ENCODE data around the gene E2F2. TPM values are rescaled to one million over a fixed set of nuclear protein-coding genes. Genes with fewer than 3 reads are reported as not detected.

Gene E2F2
- total RNA-seq, 1 experiment from 2014 or later = 16.3 TPM

- Histone ChIP-seq H3K9me3 (ENCODE audit: control insufficient read depth in 1 of 2, insufficient read depth in 1 of 2, low read depth in 1 of 2, low read length in 2 of 2) (no peaks in the 10 kb centered on the region), H3K4me1 (ENCODE audit: control insufficient read depth in 1 of 2, insufficient read depth in 2 of 2, low read length in 2 of 2) (peaks cover 12 to 27% of the 10 kb centered on the region in 2 experiments), H2AFZ (ENCODE audit: low read depth, low read length, poor library complexity, severe bottlenecking) (no peak overlapping the region), H3K27ac (ENCODE audit: low read depth, low read length) (no peak overlapping the region), H3K27me3 (ENCODE audit: insufficient read depth, low read length) (no peaks in the 10 kb centered on the region), H3K79me2 (ENCODE audit: insufficient read depth, low read length) (no peaks in the 10 kb centered on the region), H3K9me2 (ENCODE audit: insufficient read depth) (no peaks in the 10 kb centered on the region), H4K20me1 (ENCODE audit: insufficient read depth) (no peaks in the 10 kb centered on the region), H3K4me3 (replicated peaks in 1 of 2; ENCODE audit: low read depth in 1 of 2, low read length in 2 of 2) (no peak overlapping the region), H3K9ac (ENCODE audit: low read length) (no peak overlapping the region), H3K4me2 (ENCODE audit: low read length) (no peak overlapping the region), H3K36me3 (ENCODE audit: control insufficient read depth in 1 of 2, insufficient read depth in 2 of 2, low read length in 2 of 2) (no peaks in the 10 kb centered on the region)
- ChIA-PET RAD21 (ENCODE audit: low non-redundant PET in 1 of 2, low total read pairs in 2 of 2, uncharacterized antibody in 2 of 2, unreplicated experiment in 2 of 2) (no interaction called here), POLR2A (no interaction called here), CTCF (interaction anchor here (0.9 kb wide), 1 partner anchor 66 kb away, joined by 3 read pairs; no protein-coding TSS in a partner anchor)
- ATAC-seq (no peak), DNase-seq (ENCODE audit: low read depth, low spot score) (no peak)
- no TSS peak for BruUV-seq (replicated peaks)
- intact Hi-C loops (cut with micrococcal nuclease) = no loop called here
- no peak for TF ChIP-seq FOSL1 (IDR thresholded peaks at IDR 0.05; ENCODE audit: low read depth)
- TF ChIP-seq, protein P1, sequence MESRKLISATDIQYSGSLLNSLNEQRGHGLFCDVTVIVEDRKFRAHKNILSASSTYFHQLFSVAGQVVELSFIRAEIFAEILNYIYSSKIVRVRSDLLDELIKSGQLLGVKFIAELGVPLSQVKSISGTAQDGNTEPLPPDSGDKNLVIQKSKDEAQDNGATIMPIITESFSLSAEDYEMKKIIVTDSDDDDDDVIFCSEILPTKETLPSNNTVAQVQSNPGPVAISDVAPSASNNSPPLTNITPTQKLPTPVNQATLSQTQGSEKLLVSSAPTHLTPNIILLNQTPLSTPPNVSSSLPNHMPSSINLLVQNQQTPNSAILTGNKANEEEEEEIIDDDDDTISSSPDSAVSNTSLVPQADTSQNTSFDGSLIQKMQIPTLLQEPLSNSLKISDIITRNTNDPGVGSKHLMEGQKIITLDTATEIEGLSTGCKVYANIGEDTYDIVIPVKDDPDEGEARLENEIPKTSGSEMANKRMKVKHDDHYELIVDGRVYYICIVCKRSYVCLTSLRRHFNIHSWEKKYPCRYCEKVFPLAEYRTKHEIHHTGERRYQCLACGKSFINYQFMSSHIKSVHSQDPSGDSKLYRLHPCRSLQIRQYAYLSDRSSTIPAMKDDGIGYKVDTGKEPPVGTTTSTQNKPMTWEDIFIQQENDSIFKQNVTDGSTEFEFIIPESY (IDR thresholded peaks at IDR 0.05; ENCODE audit: extremely low read depth, insufficient replicate concordance, low read length) = no peak
- no peak for TF ChIP-seq JUND (IDR thresholded peaks at IDR 0.05)
- no peak for TF ChIP-seq POLR2A (IDR thresholded peaks at IDR 0.05; ENCODE audit: borderline replicate concordance, extremely low read depth, insufficient read depth, insufficient read length)
- no peak for TF ChIP-seq CEBPB (IDR thresholded peaks at IDR 0.05; ENCODE audit: low read depth)
- no peak for TF ChIP-seq ZFX (IDR thresholded peaks at IDR 0.05)
- no peak for TF ChIP-seq ATF3 (IDR thresholded peaks at IDR 0.05)
- TF ChIP-seq, protein P2, sequence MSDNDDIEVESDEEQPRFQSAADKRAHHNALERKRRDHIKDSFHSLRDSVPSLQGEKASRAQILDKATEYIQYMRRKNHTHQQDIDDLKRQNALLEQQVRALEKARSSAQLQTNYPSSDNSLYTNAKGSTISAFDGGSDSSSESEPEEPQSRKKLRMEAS (IDR thresholded peaks at IDR 0.05) = no peak
- TF ChIP-seq YY1 (IDR thresholded peaks at IDR 0.05; ENCODE audit: extremely low read depth, insufficient replicate concordance, low read depth, low read length) = no peak
- TF ChIP-seq EGR1 (IDR thresholded peaks at IDR 0.05; ENCODE audit: low read depth) = no peak
- no peak for TF ChIP-seq CTCF (IDR thresholded peaks at IDR 0.05 in 2 of 3, conservative IDR thresholded peaks at IDR 0.05 in 1 of 3; ENCODE audit: borderline replicate concordance in 1 of 3, insufficient read depth in 1 of 3, low read depth in 2 of 3, low read length in 2 of 3)
- TF ChIP-seq RAD21 (IDR thresholded peaks at IDR 0.05; ENCODE audit: low read depth) = no peak
- no peak for TF ChIP-seq ZNF274 (IDR thresholded peaks at IDR 0.05; ENCODE audit: low read depth, low read length)
- TF ChIP-seq EZH2 (IDR thresholded peaks at IDR 0.05) = no peak
- TF ChIP-seq EZH2phosphoT487 (IDR thresholded peaks at IDR 0.05; ENCODE audit: borderline replicate concordance) = no peak
- no peak for TF ChIP-seq CBX3 (IDR thresholded peaks at IDR 0.05; ENCODE audit: low read depth)
- TF ChIP-seq POLR2AphosphoS5 (IDR thresholded peaks at IDR 0.05; ENCODE audit: low read depth, low read length) = no peak
Measured at GRCh38 chr1:23568608-23569383, 37.8 kb upstream of the E2F2 start.

Measured in HCT116 (cell line).